ENCODE measurements around the gene PTGES2.

Gene PTGES2

DNA sequence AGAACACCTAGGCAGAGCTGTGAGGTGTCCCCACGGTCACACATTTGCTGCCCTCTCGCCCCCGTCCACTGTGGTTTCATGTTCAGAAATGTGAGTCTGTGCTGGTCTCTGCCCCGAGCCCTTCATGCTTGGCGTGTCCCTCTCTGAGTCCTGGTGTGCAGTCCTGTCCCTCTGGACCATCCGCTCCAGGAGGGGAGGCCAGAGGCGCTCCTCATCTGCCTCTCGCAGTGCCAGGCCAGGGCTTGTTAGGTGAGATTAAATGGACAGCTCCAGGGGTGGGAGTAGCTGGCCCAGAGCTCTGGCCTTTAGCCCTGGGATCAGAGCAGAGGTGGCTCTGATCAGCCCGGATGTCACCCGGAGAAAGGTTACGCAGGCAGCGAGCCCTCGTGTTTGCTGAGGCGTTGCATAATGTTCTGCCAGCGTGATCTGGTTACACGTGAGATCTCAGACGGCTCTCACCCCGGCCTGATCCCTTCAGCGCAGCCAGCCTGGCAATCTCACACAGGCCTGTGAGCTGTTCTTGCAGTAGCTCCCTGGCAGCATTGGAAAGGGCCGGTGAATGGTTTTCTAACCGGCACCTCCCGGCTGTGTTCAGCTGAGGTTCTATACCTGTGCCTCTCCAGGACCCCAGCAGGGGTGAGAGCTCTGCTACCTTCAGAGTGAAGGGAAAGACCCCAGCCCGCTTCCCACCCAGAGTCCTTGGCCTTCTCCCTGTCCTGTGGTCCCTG lies 24.5 kb downstream of the PTGES2 start:
- DNase-seq = no peak

DNA sequence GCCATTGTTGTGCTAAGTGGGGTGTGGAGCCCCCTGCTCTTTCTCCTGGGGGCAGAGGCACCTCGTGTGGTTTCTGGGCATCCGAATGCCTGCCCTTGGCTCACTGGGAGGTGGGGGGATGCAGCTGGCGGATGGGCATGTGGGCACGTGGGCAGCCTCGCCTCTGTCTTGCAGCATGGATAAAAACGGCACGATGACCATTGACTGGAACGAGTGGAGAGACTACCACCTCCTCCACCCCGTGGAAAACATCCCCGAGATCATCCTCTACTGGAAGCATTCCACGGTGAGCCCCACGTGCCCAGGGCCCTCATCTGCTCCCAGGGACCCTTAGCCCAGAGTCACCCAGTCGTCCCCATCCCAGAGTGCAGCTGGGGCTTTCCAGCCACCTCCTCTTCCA lies 25.3 kb downstream of the PTGES2 start:
- DNase-seq = no peak

DNA sequence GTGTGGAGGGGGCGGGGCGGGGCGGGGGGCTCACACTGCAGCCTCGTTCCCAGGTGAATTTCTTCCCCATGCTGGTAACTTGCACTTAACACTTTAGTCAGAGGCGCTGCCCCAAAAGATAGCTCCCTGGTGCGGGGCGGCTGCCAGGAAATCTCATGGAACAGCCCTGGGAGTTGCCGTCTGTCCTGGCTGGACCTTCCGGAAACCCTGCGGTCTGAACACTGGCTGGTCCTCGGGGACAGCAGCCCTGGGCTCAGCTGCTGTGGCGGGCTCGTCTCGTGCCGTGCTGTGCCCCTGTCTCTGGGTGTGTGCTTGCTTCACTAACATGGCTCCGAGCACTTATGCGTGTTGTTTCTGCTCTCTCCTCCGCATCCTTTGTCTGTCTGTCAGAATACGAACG lies 25.8 kb downstream of the PTGES2 start:
- no peak for DNase-seq

DNA sequence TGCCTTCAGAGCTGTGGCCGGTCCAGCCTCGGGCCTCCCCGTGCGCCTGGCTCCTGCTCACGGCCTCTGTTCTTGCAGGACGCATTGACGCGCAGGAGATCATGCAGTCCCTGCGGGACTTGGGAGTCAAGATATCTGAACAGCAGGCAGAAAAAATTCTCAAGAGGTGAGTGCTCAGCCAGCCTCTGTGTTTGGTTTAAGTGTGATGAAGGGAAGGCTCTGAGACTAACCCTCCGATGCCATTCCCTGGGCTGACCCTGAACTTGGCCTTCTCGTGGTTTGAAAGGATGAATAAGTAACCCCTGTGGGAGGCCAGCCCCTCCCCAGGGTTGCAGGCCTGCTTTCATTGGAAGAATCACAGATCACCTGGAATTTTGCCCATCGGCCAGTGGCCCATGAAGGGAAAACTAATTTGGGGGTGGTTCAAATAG lies 26.3 kb downstream of the PTGES2 start:
- DNase-seq = no peak

DNA sequence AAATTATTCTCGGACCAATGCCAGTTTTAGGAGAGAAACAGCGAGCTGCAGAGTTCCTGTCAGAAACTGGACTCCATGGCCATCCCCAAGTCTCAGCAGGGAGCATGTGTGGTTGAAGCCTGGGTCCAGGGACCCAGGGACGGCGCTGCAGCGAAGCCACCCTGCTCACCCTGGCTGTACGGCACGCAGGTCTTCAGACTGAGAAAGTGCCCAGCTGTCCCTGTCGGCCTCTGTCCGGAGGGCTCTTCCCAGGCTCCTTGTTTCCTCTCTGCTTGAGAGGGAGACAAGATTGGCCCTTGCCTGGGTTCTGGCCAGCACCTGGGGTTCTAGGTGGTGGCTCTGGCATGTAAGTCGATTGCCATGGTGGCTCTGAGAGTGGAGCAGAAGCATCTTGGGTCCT lies 26.9 kb downstream of the PTGES2 start:
- no peak for DNase-seq

DNA sequence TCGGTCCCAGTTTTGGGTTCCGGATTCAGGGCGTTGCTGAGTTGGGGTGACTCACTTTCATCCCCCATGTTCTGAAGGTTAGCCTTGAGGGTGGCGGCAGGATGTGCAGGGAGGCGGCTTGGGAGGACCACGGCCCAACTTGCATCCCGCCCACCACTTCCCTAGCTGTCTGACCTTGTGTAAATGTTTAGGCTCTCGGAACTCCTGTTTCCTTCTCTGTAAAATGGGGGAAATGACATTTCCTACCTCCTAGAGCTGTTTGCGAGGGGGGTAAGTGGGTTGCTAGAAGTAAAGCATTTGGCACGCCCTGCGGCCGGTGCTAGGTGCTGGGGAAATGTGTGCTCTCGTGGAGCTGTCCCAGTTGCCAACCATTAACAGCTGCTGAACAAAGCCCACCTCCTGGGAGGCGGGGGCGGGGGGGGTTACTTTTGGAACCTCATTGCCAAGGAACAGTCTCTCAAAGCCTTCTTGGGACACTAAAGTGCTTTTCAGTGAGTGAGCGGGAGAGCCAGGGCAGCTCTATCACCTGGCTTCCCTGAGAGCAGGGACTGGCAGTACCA lies 27.5 kb downstream of the PTGES2 start:
- no peak for DNase-seq

DNA sequence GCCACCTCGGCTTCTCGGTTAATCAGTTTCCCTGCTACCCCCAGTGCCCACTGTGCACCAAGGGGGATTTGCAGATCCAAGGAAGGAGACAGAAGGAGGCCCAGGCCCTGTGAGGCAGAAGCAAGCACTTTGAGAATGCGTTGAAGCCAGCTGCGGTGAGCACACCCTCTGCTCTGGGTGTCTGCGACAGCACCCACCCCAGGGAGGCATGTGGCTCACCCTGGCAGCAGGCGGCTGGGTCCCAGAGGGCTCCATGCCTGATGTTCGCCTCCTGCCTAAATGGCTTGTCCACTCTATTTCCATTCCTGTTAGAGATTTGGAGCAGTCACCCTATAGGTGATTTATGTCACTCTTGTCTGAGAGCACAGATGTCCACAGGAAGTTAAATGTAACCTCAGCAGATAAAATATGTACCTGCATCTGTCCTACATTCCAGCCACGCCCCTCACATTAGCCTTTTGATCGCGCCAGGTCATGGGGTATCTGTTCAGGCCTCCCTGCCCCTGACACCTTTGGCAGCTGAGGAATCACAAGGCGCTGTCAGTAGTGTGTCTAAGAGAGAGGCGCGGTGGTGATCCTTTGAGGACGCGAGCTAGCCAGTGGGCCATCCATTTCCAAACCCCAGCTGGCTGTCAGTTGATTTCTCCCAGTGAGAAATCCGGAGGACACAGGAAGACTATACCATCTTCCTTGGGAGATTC lies 28.1 kb downstream of the PTGES2 start:
- no peak for DNase-seq

DNA sequence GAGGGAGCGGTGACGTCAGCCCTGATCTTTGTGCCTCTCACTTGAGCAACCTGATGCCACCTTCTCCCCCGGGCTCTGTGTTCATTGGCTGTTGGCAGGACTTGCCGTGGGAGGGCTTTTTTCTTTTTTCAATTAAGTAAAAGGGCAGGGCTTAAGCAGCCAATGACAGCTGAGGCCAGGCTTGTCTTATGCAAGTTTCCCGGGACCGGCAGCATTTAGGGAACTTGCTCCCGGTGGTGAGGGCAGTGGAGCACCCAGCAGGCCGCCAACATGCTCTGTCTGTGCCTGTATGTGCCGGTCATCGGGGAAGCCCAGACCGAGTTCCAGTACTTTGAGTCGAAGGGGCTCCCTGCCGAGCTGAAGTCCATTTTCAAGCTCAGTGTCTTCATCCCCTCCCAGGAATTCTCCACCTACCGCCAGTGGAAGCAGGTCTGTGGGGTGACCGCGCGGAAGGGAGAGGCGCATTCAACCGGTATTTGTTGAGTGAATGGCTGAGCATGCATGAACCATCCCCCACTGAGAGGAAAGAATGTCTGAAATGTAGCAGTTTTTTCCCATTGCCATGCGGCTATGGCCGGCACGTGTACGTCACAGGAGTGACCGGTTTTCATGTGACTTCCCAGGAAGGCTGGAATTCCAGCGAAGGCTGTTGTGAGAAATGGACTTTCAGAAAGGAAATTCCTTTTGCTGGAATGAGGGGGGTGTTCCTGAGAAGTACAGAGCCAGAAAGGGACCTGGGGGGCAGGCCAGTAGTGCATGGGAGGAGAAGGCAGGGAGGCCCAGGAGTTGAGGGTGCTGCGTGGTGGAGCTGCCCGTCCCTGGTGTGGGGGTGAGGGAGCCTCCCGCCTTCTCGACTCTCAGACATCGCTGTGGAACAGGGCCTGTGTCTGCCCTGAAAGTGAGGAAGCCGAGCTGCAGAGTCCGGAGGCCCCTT lies 29.0 kb downstream of the PTGES2 start:
- no peak for DNase-seq

DNA sequence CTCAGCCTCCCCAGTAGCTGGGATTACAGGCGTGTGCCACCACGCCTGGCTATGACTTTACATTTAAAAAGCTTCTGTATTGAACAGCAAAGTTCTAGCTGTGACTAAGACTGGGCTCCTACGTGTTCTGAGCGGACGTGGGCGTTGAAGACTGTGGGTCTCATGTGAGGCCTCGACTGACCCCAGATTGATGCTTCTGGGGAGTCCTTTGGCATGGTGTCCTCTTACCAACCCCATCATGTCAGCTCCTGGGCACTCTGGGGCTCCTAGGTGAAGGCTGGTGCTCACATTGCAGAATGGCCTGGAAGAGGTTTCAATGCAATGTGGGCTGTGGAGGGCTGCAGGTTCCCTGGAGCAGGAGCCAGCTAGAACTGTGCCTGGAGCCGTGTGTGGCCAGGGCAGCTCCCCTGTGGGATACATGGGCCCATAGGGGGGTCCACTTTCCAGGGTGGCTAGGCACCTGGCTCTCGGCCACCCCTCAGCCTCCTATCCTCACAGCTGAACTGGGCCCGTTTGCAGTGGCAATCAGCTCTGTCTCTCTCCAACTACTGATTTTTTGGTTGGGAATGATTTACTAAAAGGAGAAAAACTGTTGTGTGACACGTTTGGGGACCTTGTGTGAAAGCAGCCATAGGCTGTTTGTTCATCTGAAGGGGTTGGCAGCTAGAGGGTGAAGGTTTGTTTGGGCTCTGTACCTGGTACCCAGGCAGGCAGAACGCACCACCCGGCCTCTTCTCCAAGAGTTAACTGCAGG lies 29.8 kb downstream of the PTGES2 start:
- DNase-seq = no peak

DNA sequence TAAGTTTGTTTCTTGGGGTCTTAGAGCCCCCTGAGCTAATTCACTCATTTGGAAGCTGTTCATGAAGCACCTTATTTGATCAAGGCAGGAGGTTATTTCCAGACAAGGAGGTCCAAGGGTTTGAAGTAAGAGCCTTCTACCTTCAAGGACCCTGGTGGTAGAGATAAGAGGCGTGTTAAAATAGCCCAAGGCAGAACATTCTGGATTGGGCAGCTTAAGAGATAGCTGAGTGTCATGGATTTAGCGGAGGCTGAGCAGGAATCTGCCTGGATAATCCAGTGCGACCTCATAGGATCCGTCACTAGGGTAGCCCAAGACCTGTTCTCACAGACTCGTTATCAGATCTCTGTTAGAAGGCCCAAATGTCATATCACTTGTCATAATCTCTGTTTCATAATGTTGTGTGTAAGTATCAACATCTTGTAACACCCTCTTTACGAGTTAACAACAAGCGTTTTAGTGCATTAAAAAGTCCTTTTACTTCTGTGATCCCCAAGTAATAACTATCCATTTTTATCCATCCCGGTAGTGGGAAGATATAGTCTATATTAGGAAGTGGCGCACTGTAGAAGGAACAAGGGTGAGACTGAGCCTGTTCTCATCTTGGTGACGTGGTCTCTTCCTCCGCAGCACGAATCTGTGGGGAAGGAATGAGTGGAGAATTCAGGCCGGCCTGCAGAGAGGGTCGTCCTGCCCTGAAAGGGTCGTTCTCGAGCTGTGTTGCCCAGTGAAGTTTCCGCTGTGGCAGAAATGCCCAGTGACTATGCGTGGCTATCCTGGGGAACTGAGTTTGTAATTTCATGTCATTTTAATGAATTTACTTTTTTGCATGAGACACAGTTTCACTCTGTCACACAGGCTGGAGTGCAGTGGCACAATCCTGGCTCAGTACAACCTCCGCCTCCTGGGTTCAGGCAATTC lies 30.7 kb downstream of the PTGES2 start:
- no peak for DNase-seq

DNA sequence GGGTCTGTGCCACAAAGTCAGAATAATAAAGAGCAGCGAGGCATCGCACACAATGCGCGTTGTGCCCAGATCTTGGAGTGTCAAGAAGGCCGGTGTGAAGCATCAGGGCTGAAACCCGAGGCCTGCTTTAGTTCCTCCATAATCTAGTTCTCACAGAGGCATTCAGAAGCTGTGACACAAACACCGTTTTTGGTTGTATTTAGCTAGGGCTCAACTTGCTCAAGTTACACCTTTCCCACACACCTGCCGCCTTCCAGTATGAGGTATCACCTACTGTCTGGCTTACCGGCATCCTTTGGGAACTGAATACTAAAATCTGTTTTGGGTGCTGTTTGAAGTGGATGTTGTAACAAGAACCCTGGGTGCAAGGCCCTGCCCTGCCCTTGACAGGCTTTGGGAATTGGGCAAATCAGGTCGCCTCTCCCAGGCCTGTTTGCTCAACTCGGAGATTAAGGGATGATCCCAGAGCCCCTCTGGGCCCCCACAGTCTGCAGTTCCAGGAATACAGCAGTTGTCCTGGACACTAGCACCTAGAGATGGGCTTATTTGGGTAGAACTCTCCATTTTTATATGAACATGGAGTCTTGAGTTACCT lies 32.5 kb downstream of the PTGES2 start:
- DNase-seq = no peak

DNA sequence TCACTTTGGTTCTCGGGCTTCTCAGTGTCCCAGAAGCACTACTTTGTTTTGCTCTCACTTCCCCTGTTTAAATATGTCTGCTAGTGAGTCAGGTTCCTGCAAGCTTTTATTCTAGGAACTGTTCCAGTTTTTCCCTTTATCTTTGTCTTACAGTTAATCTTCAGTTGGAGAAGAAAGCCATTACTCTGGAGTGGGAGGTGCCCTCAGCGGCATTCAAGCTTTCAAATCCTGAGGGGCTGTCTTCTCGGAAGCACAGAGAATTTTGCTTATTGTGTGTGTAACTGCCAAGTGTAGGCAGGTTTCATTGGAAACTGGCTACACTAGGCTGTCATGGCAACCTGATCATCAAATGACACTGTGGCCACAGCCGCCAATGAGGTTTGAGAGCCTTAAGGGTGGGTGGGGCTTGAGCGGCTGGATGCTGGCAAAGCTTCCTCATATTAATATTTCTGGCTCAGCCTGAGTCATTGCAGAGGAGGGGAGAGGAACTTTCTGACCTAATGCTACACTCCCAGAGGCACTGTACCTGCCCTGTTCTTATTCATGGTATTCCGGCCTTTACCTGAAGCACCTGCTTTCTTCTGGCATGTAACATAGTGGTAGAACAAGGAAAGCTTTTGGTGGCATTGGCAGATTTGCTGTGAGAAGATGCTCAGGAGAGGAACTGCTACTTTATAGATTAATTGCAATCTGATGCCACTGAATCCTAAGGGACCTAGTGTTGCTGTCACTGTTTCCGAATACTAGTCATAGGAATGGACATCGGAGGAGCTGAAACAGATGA lies 33.2 kb downstream of the PTGES2 start:
- DNase-seq = no peak

DNA sequence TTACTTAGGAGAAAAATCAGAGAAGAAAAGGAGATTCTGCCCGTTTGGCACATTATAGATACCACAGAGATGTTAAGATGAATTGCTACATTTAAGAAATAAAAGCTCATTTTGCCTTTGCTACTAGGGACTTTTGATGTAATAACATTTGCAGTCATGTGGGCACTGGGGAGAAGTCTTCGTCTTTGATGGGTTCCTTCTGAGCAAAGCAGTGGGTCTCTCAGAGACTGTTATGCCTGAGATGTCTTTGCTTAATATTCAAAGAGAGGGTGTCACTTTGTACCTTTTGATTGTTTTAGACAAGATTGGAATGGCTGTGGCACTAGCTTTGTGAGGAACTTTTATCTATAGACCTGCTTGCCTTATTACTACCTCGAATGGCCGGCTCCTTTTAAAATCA lies 34.5 kb downstream of the PTGES2 start:
- no peak for DNase-seq

DNA sequence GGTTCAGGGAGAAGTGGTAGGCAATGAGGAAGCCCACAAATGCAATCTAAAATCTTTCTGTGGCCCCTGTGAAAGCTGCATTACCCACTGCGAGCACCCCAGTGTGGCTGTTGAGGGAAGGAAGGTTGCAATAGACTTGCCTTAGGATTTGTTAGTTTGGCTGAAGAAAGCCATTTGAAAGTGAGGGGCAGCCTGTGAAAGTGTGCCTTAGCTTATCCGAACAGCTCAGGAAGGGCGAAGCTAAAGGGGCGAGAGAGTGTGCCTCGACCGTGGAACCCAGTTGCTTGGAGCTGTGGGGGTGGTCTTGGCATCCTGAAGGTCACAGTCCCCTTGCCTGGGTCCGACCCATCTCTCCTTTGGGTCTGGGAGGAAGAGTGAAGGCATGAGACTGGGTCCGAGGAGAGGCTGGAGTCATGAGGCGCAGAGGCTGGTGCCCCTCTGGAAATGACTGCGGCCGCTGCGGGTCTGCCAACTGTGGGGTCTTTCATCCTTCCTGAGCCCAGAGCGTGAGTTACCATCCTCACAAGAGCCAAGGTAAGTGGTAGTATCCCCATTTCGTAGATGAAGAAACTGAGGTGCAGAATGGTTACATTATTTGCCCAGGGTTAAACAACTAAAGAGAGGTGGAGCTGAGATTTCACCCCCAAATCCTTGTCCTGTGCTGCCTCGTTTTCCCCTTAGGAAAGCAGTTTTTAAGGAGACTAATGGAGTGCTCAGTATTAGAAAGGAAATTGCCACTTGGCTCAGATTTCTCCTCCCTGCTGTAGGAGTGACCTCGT lies 35.1 kb downstream of the PTGES2 start:
- DNase-seq = no peak

DNA sequence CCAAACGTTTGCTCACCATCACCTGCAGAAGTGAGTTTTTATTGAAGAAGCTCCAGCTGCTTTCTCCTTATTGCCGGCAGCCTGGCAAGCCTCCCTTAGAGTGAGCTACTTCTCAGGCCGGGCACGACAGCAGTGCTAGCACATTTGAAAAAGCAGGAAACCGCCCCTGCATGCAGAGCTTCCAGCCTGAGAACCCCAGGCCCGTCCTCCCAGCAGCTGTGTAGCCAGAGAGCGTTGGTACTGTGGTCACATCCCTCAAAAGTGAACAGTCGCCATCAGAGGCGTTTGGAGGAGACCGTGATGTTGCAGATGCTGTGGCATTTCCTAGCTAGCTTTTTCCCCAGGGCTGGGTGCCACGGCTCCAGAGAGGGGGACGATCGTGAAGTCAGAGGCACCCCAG lies 36.0 kb downstream of the PTGES2 start:
- DNase-seq = no peak

DNA sequence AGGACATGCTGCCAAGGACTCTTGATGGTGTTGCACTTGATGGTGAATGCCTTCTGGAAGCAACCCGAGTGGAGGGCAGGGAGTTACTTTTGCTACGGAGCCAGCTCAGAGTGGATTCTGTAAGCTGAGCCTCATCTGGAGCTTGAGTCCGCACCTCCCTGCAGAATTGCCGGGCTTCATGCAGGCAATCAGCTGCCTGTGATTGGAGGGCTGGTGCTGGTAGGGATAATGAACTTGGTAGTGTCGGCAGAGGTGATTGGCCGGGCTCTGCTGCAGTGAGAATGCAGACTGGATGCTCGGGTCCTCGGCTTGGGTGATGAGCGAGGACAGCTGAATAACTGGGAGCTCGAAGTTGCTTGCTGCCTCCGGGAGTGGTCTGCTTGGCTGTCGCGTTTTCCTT lies 36.4 kb downstream of the PTGES2 start:
- DNase-seq = no peak

DNA sequence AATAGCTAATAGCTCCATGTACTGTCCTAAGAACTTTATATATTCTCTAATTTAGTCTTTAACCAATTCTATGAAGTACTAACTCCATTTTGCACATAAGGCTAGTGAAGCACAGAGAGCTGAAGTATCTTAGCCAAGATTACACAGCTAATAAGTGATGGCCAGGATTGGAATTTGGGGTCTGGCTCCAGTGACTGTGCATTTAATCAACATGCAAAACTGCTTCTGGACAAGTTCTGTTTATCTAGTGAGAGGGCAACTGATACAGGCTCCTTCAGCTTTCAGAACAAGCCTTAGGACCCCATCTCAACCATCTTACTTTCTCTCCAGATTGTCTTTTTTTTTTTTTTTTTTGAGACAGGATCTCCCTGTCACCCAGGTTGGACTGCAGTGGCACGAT lies 38.2 kb downstream of the PTGES2 start:
- DNase-seq = no peak

DNA sequence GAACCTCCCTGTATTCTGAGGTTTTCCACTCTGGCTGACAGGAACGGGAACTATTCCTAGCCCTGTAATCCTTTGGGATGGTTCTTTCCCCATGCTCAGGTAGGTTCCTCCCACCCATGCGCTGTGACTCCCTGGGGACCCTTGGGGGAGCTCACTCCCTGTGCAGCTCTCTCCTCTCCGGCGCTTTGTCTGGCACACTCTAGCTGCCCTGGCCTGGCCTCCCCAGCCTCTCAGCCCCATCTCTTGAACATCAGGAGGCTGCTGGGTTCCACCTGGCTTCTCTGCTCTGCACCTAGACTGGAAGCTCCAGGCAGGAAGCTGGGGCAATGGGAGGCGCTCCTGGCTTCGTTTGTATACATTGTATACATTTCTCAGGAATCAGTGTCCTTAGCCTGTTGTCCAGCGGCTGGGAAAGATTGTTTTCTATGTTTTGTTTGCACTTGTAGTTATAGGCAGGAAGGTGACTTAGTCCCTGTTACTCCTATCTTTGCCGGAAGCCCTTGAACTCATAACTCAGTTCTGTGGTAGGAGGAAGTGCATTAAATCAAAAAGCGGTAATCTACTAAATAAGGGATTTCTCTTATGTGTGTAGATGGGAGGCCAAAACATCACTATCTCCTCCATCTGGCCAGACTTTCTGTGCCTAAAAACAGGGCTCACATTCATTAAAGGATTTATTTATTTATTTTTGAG lies 39.1 kb downstream of the PTGES2 start:
- no peak for DNase-seq

DNA sequence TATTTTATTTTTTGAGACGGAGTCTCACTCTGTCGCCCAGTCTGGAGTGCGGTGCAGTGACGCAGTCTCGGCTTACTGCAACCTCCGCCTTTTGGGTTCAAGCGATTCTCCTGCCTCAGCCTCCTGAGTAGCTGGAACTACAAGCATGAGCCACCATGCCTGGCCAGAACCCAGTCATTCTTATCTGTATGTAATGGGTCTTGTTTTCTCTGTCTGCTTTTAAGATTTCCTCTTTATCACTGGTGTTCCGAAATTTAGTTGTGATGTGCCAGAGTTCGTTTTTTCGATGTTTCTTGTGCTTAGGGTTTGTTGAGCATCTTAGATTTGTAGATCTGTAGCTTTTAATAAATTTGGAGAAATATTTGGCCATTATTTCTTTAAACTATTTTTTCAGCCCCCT lies 40.3 kb downstream of the PTGES2 start:
- DNase-seq = no peak
